Kidney epithelial cell (primary cell): ENCODE results near the gene YIF1A. TPM values are rescaled to one million over a fixed set of nuclear protein-coding genes. Genes with fewer than 3 reads are reported as not detected.
A peak's percentile ranks its signal among the peaks of the same experiment; 100 is the strongest.
"Not testable (repeated sequence)": the region's sequence is repeated elsewhere in the genome, so short reads cannot be mapped to it uniquely, and the experiment has no call there.

Source experiments
- DNase-seq: peaks from one replicate; pipeline ENCODE4 v3.0.0-alpha.2; 2010; ENCODE audit warnings: low read depth
- H3K27me3 ChIP-seq: 2 replicates; pipeline ENCODE4 v1.6.0; 2011; ENCODE audit warnings: low read length; ENCODE audit not compliant: control insufficient read depth, insufficient read depth
- H3K36me3 ChIP-seq: 2 replicates; pipeline ENCODE4 v1.5.1; 2011; ENCODE audit warnings: low read length; ENCODE audit not compliant: control insufficient read depth, insufficient read depth
- H3K4me3 ChIP-seq: 2 replicates; pipeline ENCODE4 v1.5.1; 2011; ENCODE audit warnings: low read depth, mild to moderate bottlenecking, control low read depth, low read length
- CTCF ChIP-seq: IDR thresholded peaks from 2 replicates; pipeline ENCODE4 v1.5.1; 2011; ENCODE audit warnings: mild to moderate bottlenecking, moderate library complexity, low read length, control low read depth, inconsistent platforms; ENCODE audit not compliant: insufficient read depth, poor library complexity, severe bottlenecking
- total RNA-seq: library from RNA; depleted of rRNA; stranded (reverse); fragments of >200 nt; gene quantifications from 2 replicates; pipeline ENCODE4 v1.2.3, GENCODE V29; 2015

Gene YIF1A
- total RNA-seq, 1 donor from 2014 or later, result 104 TPM

- H3K36me3 ChIP-seq, result peaks cover 1% of the 10 kb centered on the region
- no peak for DNase-seq
- TF ChIP-seq CTCF, result no peak
- no peaks in the 10 kb centered on the region for H3K27me3 ChIP-seq
- H3K4me3 ChIP-seq, result no peak overlapping the region
Measured at GRCh38 chr11:66262191-66262590, 26.8 kb downstream of the YIF1A start.

GRCh38 chr11:66261578-66261977, 27.4 kb downstream of the YIF1A start:
- peaks cover 1% of the 10 kb centered on the region for H3K36me3 ChIP-seq
- H3K4me3 ChIP-seq, result no peak overlapping the region
- no peaks in the 10 kb centered on the region for H3K27me3 ChIP-seq
- DNase-seq, result no peak
- TF ChIP-seq CTCF, result no peak

GRCh38 chr11:66259956-66260355, 29.0 kb downstream of the YIF1A start:
- H3K27me3 ChIP-seq, result no peaks in the 10 kb centered on the region
- TF ChIP-seq CTCF, result no peak
- no peak for DNase-seq
- H3K36me3 ChIP-seq, result peaks cover 1% of the 10 kb centered on the region
- H3K4me3 ChIP-seq, result no peak overlapping the region

GRCh38 chr11:66259225-66259624, 29.7 kb downstream of the YIF1A start:
- H3K36me3 ChIP-seq, result peaks cover 1% of the 10 kb centered on the region
- no peak for TF ChIP-seq CTCF
- no peak for DNase-seq
- H3K4me3 ChIP-seq, result no peak overlapping the region
- H3K27me3 ChIP-seq, result no peaks in the 10 kb centered on the region

- no peaks in the 10 kb centered on the region for H3K27me3 ChIP-seq
- TF ChIP-seq CTCF, result no peak
- H3K36me3 ChIP-seq, result no peaks in the 10 kb centered on the region
- H3K4me3 ChIP-seq, result peak overlapping the region; percentile 85
- DNase-seq, result no peak
Measured at GRCh38 chr11:66258473-66258893, 30.5 kb downstream of the YIF1A start.

GRCh38 chr11:66253081-66253480, 35.9 kb downstream of the YIF1A start:
- DNase-seq, H3K27me3 ChIP-seq, H3K36me3 ChIP-seq, H3K4me3 ChIP-seq: not testable (repeated sequence)
